HepG2 (cell line): ENCODE data around the gene CAV3. TPM values are rescaled to one million over a fixed set of nuclear protein-coding genes. Genes with fewer than 3 reads are reported as not detected.

ENCODE experiments used
- ATAC-seq: fragments of 200-7000 bp; cut with Tn5 transposase; 3 replicates; pipeline ENCODE4 v1.9.1; 2020; ENCODE audit warnings: mild to moderate bottlenecking, moderate library complexity
- BruUV-seq: library from RNA; stranded (reverse); fragments of 400-500 nt; replicated peaks from 2 replicates; lab custom pipeline; 2021; lab: Mats Ljungman, UMichigan
- CTCF ChIA-PET: fragments of 300-600 bp; formaldehyde crosslinking; extraction: SDS; loops from one replicate; lab custom pipeline; 2021; ENCODE audit warnings: low total read pairs, inconsistent platforms, low intra/inter-chr PET ratio; lab: Yijun Ruan, JAX
- POLR2A ChIA-PET: fragments of 350-600 bp; sonication (Branson Sonifier 250); formaldehyde crosslinking; loops from one replicate; lab custom pipeline; 2020; ENCODE audit warnings: antibody characterized with exemption, inconsistent platforms; lab: Yijun Ruan, JAX
- DNase-seq: peaks from one replicate; pipeline ENCODE4 v3.0.0-alpha.2; 2015; ENCODE audit warnings: low spot score
- FAIRE-seq: peaks from 3 replicates; lab custom pipeline; 2011; peaks lifted over from hg19 to GRCh38; lab: Jason Lieb, UNC
- H2AFZ ChIP-seq: one replicate; pipeline ENCODE4 v1.6.1; 2011; ENCODE audit warnings: low read length, inconsistent platforms
- H3K27ac ChIP-seq: fragments of 300-600 bp; 3 replicates; pipeline ENCODE4 v1.8.0; 2011; ENCODE audit warnings: mixed run types, mild to moderate bottlenecking, mixed read lengths, low read length, inconsistent platforms; ENCODE audit not compliant: insufficient read depth; ENCODE audit errors: extremely low read length
- H3K27me3 ChIP-seq, 2 experiments: fragments of 200-600 bp in 1 of 2; 2 replicates in 1 of 2; 3 replicates in 1 of 2; pipeline versions ENCODE4 v1.6.0 to v1.8.0; 2011; ENCODE audit warnings: low read length in 2 of 2, mild to moderate bottlenecking in 2 of 2, moderate library complexity in 2 of 2, inconsistent platforms in 1 of 2; ENCODE audit not compliant: insufficient read depth in 2 of 2, control insufficient read depth in 1 of 2
- H3K36me3 ChIP-seq, 2 experiments: fragments of 200-600 bp in 1 of 2; replicated peaks in 1 of 2; 2 replicates in 1 of 2; 3 replicates in 1 of 2; pipeline versions ENCODE4 v1.5.1 to v1.8.0; 2011; ENCODE audit warnings: low read length in 2 of 2, inconsistent platforms in 1 of 2; ENCODE audit not compliant: insufficient read depth in 2 of 2, control insufficient read depth in 1 of 2
- H3K4me1 ChIP-seq: 2 replicates; pipeline ENCODE4 v1.5.1; 2012; ENCODE audit warnings: low read length, inconsistent platforms; ENCODE audit not compliant: insufficient read depth
- H3K4me2 ChIP-seq: 2 replicates; pipeline ENCODE4 v1.6.0; 2011; ENCODE audit warnings: low read depth, low read length, inconsistent platforms
- H3K4me3 ChIP-seq, 3 experiments: fragments of 200-600 bp in 1 of 3; sonication (generic), shearing (Covaris generic) in 1 of 3; replicated peaks in 1 of 3; 2 replicates each; pipeline ENCODE4 v1.5.1; 2011 to 2016; ENCODE audit warnings: low read length in 3 of 3, inconsistent platforms in 2 of 3, low read depth in 2 of 3, mild to moderate bottlenecking in 2 of 3, control low read depth in 1 of 3, mixed read lengths in 1 of 3; ENCODE audit not compliant: insufficient read depth in 1 of 3
- H3K79me2 ChIP-seq: one replicate; pipeline ENCODE4 v1.6.1; 2011; ENCODE audit warnings: low read length, inconsistent platforms; ENCODE audit not compliant: insufficient read depth
- H3K9ac ChIP-seq: 2 replicates; pipeline ENCODE4 v1.6.0; 2011; ENCODE audit warnings: mild to moderate bottlenecking, low read depth, low read length, inconsistent platforms; ENCODE audit not compliant: insufficient read depth
- H3K9me3 ChIP-seq: 2 replicates; pipeline ENCODE4 v1.5.1; 2012; ENCODE audit warnings: mild to moderate bottlenecking, low read length
- H4K20me1 ChIP-seq: 2 replicates; pipeline ENCODE4 v1.6.0; 2011; ENCODE audit warnings: inconsistent platforms, mild to moderate bottlenecking, low read length, moderate library complexity; ENCODE audit not compliant: insufficient read depth
- GATA4 ChIP-seq: sonication (generic); IDR thresholded peaks from 2 replicates; pipeline ENCODE4 v1.6.1; 2016; ENCODE audit warnings: antibody characterized with exemption, low read depth, borderline replicate concordance
- MTF2 ChIP-seq: sonication (generic); formaldehyde crosslinking; IDR thresholded peaks from 2 replicates; pipeline ENCODE4 v1.5.0; 2020; ENCODE audit warnings: missing genetic modification reagents, borderline replicate concordance
- SOX13 ChIP-seq, 3 experiments: fragments of 450-650 bp in 1 of 3; sonication (generic) in 1 of 3; formaldehyde crosslinking in 1 of 3; IDR thresholded peaks in 2 of 3; conservative IDR thresholded peaks in 1 of 3; 2 replicates each; pipeline versions ENCODE4 v1.5.0 to v1.6.1; 2016 to 2020; ENCODE audit warnings: antibody characterized with exemption in 1 of 3, mild to moderate bottlenecking in 1 of 3, missing compliant biosample characterization in 1 of 3, missing genetic modification reagents in 1 of 3, moderate library complexity in 1 of 3
- TAF1 ChIP-seq: sonication (generic); formaldehyde crosslinking; IDR thresholded peaks from 2 replicates; pipeline ENCODE4 v1.4.0; 2020; ENCODE audit warnings: missing genetic modification reagents
- ZFAT ChIP-seq: sonication (generic); formaldehyde crosslinking; conservative IDR thresholded peaks from 2 replicates; pipeline ENCODE4 v1.8.1; 2023; ENCODE audit warnings: missing genetic modification reagents, inconsistent platforms
- ZFP62 ChIP-seq: sonication (generic); formaldehyde crosslinking; IDR thresholded peaks from 2 replicates; pipeline ENCODE4 v1.4.0; 2020; ENCODE audit warnings: missing genetic modification reagents
- ZMYM2 ChIP-seq: sonication (generic); formaldehyde crosslinking; IDR thresholded peaks from 2 replicates; pipeline ENCODE4 v1.8.0; 2022; ENCODE audit warnings: mild to moderate bottlenecking, missing genetic modification reagents
- ZNF138 ChIP-seq: sonication (generic); formaldehyde crosslinking; IDR thresholded peaks from 2 replicates; pipeline ENCODE4 v1.5.0; 2020; ENCODE audit warnings: mild to moderate bottlenecking, low read depth, missing genetic modification reagents
- ZNF24 ChIP-seq: fragments of 450-650 bp; IDR thresholded peaks from 2 replicates; pipeline ENCODE4 v1.6.1; 2017; ENCODE audit warnings: antibody characterized with exemption, mild to moderate bottlenecking
- ZNF3 ChIP-seq: IDR thresholded peaks from 2 replicates; pipeline ENCODE4 v1.7.0; 2017; ENCODE audit warnings: inconsistent platforms
- ZNF33B ChIP-seq: sonication (generic); formaldehyde crosslinking; IDR thresholded peaks from 2 replicates; pipeline ENCODE4 v1.5.1; 2020; ENCODE audit warnings: mild to moderate bottlenecking, missing genetic modification reagents
- ZNF670 ChIP-seq: sonication (generic); formaldehyde crosslinking; IDR thresholded peaks from 2 replicates; pipeline ENCODE4 v1.8.0; 2022; ENCODE audit warnings: mild to moderate bottlenecking, missing genetic modification reagents, borderline replicate concordance
- ZNF678 ChIP-seq: sonication (generic); formaldehyde crosslinking; IDR thresholded peaks from 2 replicates; pipeline ENCODE4 v1.4.0; 2020; ENCODE audit warnings: mild to moderate bottlenecking, missing genetic modification reagents
- ZNF709 ChIP-seq: sonication (generic); formaldehyde crosslinking; IDR thresholded peaks from 2 replicates; pipeline ENCODE4 v1.5.0; 2020; ENCODE audit warnings: mild to moderate bottlenecking, missing genetic modification reagents
- ZSCAN9 ChIP-seq: IDR thresholded peaks from 2 replicates; pipeline ENCODE4 v1.6.1; 2016; ENCODE audit warnings: borderline replicate concordance
- WGBS: methylation state at CpG from one replicate; pipeline ENCODE4 v1.1.6; 2017; ENCODE audit warnings: low lambda C conversion rate; 5-methylcytosine and 5-hydroxymethylcytosine counted together
- in situ Hi-C: cut with HindIII; loops from 2 replicates; pipeline ENCODE4 v1.10.0; 2017; ENCODE audit warnings: low pct_unique_long_range_greater_than_20kb; ENCODE audit not compliant: extremely low pct_ligation_motif_present
- intact Hi-C: fragments of 100-400 bp; cut with micrococcal nuclease; formaldehyde crosslinking; loops from one replicate; pipeline ENCODE4 v1.10.0; 2022; ENCODE audit not compliant: unreplicated experiment
- polyA plus RNA-seq, 8 experiments: library from polyadenylated mRNA; depleted of rRNA in 3 of 8; stranded (reverse) in 7 of 8; unstranded in 1 of 8; fragments of >200 nt; fragmentation: Illumina TruSeq in 4 of 8; extraction: Trizol in 4 of 8; gene quantifications; 2 replicates each; pipeline versions ENCODE4 v1.2.1 to v1.2.3, GENCODE V29; 2011 to 2016; ENCODE audit warnings: low read depth in 4 of 8, missing spikeins in 1 of 8, mixed read lengths in 1 of 8; ENCODE audit not compliant: insufficient read depth in 1 of 8
- total RNA-seq, 5 experiments: library from RNA; depleted of rRNA; stranded (reverse); fragments of >200 nt; fragmentation: Illumina TruSeq; extraction: Trizol; gene quantifications; 2 replicates each; pipeline ENCODE4 v1.2.3, GENCODE V29; 2016; ENCODE audit warnings: low read depth in 1 of 5
- TF ChIP-seq, protein P1 (sequence below): sonication (generic); formaldehyde crosslinking; IDR thresholded peaks from 2 replicates; pipeline ENCODE4 v1.4.0; 2020; ENCODE audit warnings: mild to moderate bottlenecking, missing genetic modification reagents
- TF ChIP-seq, protein P2 (sequence below): sonication (generic); formaldehyde crosslinking; IDR thresholded peaks from 2 replicates; pipeline ENCODE4 v1.5.0; 2020; ENCODE audit warnings: mild to moderate bottlenecking, missing genetic modification reagents
- TF ChIP-seq, protein P3 (sequence below): sonication (generic); formaldehyde crosslinking; IDR thresholded peaks from 2 replicates; pipeline ENCODE4 v1.8.1; 2023; ENCODE audit warnings: mild to moderate bottlenecking, missing genetic modification reagents
- TF ChIP-seq, protein P4 (sequence below): sonication (generic); formaldehyde crosslinking; IDR thresholded peaks from 2 replicates; pipeline ENCODE4 v1.4.0; 2020; ENCODE audit warnings: mild to moderate bottlenecking, missing genetic modification reagents

The CAV3 gene
- total and polyA plus RNA-seq, 2 of the 13 experiments (the other 11 are each of a cell fraction or from before 2014, with no cell fraction given): not detected

DNA sequence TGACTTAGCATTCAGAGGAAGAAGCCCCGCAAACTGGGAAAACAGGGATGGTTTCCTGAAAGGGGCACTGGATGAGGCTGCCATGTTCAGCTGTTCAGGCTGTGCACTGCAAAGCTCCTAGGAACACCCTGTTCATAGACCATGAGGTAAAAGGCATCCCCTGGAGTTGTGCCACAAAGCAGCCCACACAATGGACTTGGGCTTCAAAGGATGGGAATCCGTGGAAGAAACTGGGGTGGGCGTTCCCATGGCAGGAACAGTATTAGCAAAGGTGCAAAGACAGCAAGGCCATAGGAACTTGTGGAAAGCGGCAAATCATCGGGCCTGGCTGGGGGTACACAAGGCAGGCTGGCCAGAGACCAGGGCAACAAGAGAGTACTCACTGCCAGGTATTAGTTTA lies 26.9 kb downstream of the CAV3 start:
- no peak for ATAC-seq
- no TSS peak for BruUV-seq
- 58% methylated on average over 5 of the region's 5 CpGs for WGBS
- intact Hi-C loops: no loop called here
- no peaks in the 10 kb centered on the region for H4K20me1 ChIP-seq
- H3K9ac ChIP-seq: no peak overlapping the region
- no peaks in the 10 kb centered on the region for H3K36me3 ChIP-seq
- H2AFZ ChIP-seq: no peak overlapping the region
- H3K4me3 ChIP-seq: no peak overlapping the region
- H3K27ac ChIP-seq: no peak overlapping the region
- H3K9me3 ChIP-seq: no peaks in the 10 kb centered on the region
- CTCF ChIA-PET: no interaction called here
- TF ChIP-seq, protein P1, sequence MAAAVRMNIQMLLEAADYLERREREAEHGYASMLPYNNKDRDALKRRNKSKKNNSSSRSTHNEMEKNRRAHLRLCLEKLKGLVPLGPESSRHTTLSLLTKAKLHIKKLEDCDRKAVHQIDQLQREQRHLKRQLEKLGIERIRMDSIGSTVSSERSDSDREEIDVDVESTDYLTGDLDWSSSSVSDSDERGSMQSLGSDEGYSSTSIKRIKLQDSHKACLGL: no peak
- TF ChIP-seq, protein P2, sequence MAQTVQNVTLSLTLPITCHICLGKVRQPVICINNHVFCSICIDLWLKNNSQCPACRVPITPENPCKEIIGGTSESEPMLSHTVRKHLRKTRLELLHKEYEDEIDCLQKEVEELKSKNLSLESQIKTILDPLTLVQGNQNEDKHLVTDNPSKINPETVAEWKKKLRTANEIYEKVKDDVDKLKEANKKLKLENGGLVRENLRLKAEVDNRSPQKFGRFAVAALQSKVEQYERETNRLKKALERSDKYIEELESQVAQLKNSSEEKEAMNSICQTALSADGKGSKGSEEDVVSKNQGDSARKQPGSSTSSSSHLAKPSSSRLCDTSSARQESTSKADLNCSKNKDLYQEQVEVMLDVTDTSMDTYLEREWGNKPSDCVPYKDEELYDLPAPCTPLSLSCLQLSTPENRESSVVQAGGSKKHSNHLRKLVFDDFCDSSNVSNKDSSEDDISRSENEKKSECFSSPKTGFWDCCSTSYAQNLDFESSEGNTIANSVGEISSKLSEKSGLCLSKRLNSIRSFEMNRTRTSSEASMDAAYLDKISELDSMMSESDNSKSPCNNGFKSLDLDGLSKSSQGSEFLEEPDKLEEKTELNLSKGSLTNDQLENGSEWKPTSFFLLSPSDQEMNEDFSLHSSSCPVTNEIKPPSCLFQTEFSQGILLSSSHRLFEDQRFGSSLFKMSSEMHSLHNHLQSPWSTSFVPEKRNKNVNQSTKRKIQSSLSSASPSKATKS (CRISPR knock-in tag): no peak
- TF ChIP-seq SOX13 (IDR thresholded peaks at IDR 0.05): no peak
- TF ChIP-seq SOX13 (CRISPR knock-in tag; conservative IDR thresholded peaks at IDR 0.05 in 1 of 2, IDR thresholded peaks at IDR 0.05 in 1 of 2): no peak
- TF ChIP-seq, protein P3, sequence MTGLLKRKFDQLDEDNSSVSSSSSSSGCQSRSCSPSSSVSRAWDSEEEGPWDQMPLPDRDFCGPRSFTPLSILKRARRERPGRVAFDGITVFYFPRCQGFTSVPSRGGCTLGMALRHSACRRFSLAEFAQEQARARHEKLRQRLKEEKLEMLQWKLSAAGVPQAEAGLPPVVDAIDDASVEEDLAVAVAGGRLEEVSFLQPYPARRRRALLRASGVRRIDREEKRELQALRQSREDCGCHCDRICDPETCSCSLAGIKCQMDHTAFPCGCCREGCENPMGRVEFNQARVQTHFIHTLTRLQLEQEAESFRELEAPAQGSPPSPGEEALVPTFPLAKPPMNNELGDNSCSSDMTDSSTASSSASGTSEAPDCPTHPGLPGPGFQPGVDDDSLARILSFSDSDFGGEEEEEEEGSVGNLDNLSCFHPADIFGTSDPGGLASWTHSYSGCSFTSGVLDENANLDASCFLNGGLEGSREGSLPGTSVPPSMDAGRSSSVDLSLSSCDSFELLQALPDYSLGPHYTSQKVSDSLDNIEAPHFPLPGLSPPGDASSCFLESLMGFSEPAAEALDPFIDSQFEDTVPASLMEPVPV (CRISPR knock-in tag): no peak
- TF ChIP-seq ZNF709 (CRISPR knock-in tag): no peak
- TF ChIP-seq ZNF138 (CRISPR knock-in tag): no peak
- TF ChIP-seq ZNF3 (CRISPR knock-in tag): no peak
- no peak for TF ChIP-seq ZFP62 (CRISPR knock-in tag)
- TF ChIP-seq ZMYM2 (CRISPR knock-in tag): no peak
- TF ChIP-seq, protein P4, sequence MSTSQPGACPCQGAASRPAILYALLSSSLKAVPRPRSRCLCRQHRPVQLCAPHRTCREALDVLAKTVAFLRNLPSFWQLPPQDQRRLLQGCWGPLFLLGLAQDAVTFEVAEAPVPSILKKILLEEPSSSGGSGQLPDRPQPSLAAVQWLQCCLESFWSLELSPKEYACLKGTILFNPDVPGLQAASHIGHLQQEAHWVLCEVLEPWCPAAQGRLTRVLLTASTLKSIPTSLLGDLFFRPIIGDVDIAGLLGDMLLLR (CRISPR knock-in tag): no peak
- no peak for TF ChIP-seq ZNF33B (CRISPR knock-in tag)
- no peak for TF ChIP-seq GATA4
- no peak for TF ChIP-seq ZNF24
- TF ChIP-seq ZSCAN9 (CRISPR knock-in tag): no peak
- no peak for TF ChIP-seq TAF1 (CRISPR knock-in tag)
- TF ChIP-seq ZFAT (CRISPR knock-in tag): no peak
- TF ChIP-seq MTF2: no peak
- TF ChIP-seq ZNF678 (CRISPR knock-in tag): no peak
- TF ChIP-seq ZNF670 (CRISPR knock-in tag): no peak
- TF ChIP-seq, all 625 proteins: peak for 0
- peaks cover 18% of the 10 kb centered on the region for H3K4me1 ChIP-seq
- DNase-seq (no peak), FAIRE-seq (no peak)
- no peak overlapping the region for H3K4me2 ChIP-seq
- POLR2A ChIA-PET: no interaction called here
- peaks cover 0 to 15% of the 10 kb centered on the region in 2 experiments; a peak in 2 of 5 replicates for H3K27me3 ChIP-seq
- in situ Hi-C loops: no loop called here
- no peaks in the 10 kb centered on the region for H3K79me2 ChIP-seq
